Hematopoietic multipotent progenitor cell treated with erythropoietin and hydrocortisone succinate and interleukin-3 and kit ligand, for 8 days (in vitro differentiated cells): ENCODE results near the gene OR2AT4.
"Not testable (repeated sequence)": the region's sequence is repeated elsewhere in the genome, so short reads cannot be mapped to it uniquely, and the experiment has no call there.

Experiments used
- DNase-seq: peaks from one replicate; pipeline ENCODE4 v3.0.0-alpha.2; 2015

The OR2AT4 gene

DNA sequence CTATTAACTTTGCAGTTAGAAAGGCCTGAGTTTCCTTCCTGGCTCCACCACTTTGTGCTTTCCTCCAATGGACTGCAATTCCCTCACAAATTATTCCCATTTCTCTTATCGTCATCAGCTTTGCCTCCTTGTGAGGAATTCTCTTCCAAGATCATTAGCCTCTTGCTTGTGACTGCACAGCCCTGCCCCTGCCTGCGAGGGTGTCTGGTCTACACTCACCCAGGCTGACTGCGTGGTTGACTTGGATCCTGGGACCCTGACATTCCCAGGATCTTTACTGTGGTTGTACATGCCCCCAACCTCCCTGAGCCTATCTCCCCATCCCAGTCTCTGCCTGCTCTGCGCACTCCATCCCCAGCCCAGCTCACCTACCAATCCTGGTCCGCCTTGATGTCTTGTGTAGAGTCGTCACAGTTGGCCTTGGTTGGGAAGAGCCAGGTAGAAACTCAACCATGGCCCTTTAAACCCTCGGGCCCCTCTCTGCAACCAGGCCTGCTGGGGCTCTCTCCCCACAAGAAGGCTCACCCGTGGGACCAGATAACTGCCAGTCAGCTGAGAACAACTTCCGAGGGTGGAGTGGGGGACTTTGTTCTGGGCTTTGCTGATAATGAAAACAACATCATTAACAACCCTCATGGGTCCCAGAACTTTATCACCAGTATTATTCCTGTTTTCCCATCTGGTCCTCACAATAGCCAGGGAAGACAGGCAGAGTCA lies at the start of gene OR2AT4:
TSS of gene OR2AT4 (minus strand) at position 421 of the 717 bp plus-strand sequence.
- DNase-seq = peak; percentile 82

GRCh38 chr11:75145972-75146519 lies 49.4 kb upstream of the OR2AT4 start:
- no peak for DNase-seq

DNA sequence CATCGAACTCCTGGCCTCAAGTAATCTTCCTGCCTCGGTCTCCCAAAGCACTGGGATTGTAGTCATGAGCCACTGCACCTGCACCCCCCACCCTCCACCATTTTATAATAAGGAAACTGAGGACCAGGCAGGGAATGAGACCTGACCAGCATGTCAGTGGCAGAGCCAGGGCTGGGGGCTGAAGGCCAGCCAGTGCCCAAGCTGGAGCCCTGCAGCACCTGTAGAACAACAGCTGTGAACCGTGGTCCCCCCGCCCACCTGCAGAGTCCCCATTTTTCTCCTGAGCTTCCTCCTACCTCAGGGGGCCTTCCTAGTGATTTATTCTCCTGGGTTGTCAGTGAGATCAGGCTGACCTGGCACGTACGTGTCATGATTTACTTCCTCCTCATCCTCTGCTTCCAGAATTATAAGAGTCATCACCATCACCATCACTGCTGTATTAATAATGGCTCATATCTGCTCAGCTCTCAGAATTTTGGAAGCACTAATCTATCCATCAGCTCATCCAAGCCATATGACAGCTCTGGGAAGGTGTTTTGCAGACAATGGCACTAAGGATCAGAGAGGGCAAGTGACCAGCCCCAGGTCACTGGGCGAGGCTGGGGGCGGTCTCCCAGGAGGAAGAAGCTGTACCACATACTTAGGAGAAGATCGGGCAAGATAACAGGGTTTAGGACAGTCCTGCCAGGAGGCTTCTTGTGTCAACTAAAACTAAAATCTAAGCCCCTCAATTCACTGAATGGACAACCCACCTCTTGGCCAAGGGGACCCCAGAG lies 48.7 kb upstream of the OR2AT4 start:
- DNase-seq = no peak

GRCh38 chr11:75144716-75145014 lies 48.0 kb upstream of the OR2AT4 start:
- no peak for DNase-seq

DNA sequence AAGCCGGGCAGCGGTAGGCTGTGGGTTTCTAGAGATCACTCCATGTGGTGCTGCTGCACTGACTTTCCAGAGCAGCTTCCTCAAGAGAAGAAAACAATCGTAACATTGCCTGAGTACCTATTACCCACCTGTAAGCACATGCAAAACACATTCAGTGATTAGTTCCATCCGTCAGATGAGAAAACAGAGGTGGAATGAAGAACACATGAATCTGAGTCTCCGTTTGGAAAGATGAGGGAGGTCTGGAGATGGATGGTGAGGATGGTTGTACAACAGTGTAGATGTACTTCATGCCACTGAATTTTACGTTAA lies 46.7 kb upstream of the OR2AT4 start:
- DNase-seq = no peak

DNA sequence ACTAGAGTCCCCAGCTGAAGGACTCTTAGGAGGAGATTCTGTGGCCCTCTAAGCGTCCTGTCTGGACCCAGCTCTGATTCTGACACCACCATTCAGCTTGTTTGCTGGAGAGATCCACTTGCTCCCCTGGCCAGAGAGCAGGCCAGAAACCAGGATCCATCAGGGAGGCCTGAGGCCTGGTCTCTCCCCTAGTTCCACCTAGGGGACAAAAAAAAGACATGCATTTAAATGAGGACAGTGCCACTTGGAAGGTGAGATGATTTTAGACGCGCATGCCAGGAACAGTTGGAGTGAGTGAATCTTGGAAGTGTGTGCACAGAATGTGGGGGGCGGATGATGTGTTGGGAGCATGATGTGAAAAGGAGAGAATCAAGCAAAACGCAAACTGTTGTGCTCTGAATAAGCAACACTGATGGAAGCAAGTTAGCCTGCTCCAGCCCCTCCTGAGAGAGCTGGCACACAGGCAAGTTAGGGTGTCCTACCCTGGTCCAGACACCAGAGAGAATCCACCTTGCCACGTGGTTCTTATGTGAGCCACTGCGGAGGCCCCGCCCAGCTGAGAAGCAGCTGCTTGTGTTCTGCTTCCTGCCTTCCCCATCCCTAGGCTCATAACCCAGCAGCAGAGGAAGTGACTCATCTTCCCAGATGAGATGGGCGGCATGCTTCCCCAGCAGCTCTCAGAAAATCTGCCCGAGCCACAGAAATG lies 46.2 kb upstream of the OR2AT4 start:
- DNase-seq = peak; percentile 77

GRCh38 chr11:75141166-75141565 lies 44.5 kb upstream of the OR2AT4 start:
- no peak for DNase-seq

DNA sequence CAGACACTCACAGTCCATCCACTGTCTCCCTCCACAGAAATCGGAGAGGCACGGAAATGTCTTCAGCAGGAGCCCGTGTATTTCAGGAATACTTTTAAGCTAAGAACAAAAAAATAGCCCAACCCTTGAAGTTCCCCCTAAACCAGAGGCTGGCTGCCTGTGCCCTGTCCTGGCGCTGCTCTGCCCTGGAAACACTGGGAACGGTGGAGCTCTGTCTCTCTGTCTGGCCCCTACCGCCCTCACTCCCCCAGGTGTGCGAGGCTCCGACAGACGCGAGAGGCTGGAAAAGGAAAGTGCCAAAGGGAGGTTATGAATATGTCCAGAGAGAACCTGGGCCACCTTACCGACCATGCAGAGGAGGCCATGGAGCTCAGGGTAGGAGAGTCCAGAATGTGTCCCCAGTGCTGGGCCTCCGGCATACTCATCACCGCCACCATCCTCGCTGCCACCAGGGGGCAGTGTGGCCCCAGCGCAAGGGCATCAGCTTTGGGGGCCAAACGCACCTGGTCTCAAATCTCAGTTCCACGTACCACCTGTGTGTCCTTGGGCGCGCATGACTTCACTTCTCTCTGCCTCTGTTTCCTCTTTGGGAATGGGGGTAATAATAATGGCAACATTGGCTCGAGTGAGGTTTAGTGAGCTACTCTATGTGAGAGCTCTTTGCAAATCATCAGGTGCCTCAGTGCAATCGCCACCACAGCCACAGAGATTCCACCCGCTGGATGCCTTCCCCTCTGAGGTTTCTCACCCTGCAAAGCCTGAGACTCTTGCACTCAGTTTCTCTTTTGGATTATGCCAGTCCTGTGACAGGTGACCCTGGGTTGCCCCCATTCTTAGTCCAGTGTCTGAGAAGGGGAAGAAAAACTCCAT lies 43.8 kb upstream of the OR2AT4 start:
- DNase-seq = peak; percentile 45

DNA sequence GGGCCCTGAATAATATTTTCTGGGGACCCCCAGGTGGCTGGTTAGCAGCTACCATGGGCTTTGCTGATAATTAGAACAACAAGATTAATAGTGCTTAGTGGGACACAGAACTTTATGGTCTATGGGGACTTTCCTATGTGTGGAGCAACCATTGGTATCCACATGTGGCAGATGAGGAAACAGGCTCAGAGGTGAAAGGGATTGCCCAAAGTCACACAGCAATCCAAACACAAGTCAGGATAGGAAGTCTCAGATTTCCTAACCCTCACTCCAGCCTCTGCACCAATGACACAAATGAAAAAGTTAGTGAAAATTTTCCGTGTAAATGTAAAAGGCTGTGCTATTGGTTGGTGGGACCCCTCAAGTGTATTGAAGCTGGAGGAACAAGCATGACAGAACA lies 39.0 kb upstream of the OR2AT4 start:
- DNase-seq = no peak

GRCh38 chr11:75135021-75135650 lies 38.5 kb upstream of the OR2AT4 start:
- no peak for DNase-seq

DNA sequence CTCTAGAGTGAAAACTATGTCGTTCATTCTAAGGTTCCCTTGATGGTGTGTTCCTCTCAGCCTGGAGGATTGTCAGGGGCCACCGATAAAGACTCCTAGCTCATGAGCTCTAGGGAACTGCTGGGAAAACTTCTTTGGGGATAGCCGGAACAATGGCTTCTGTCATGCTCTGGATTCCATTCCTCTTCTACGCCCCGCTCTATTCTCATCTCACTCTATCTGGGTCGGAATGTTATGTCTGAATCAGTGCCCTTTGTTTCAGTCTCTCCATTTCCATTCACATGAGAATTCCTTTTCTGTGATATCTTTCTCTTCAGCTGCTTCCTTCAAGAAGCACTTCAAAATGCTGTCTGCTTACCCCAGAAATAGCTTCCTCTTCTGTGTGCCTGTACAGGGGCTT lies 37.3 kb upstream of the OR2AT4 start:
- DNase-seq = no peak

- no peak for DNase-seq
Observed at GRCh38 chr11:75132080-75132479, 35.4 kb upstream of the OR2AT4 start.

DNA sequence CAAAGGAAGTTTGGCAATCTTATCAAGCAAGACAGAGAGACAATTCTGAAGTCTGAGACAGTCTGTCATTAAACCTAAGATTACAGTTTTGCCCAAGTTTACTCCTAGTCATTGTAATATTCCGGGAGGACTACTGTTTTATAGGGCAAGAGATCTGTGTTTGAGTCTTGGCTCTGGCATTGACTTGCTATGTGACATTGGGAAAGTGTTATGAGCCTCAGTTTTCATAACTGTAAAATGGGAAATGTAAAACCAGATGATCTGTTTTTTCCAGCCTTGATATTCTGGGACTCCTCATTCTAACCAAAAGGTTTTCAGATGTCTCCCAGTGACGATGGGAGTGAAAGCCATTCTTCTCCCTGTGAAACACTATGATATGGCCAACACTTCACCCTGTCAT lies 29.9 kb upstream of the OR2AT4 start:
- DNase-seq = no peak

DNA sequence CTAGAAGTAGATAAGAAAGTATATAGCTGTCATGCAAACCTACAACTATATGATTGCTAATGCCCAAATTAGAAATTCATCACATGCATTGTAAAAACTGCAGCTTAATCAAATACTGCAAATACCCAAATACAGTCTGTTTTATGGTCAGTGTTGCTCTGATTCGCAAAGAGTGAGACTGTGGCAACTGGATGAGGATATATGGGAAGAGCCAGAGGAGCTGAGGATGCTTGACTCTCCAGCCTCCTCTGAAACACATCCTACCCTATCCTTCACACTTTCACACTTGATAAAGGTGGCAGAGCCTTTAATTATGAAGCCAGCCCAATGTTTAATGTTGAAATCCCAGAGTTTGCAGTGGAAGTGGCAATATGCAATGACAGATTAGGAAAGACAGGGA lies 21.9 kb upstream of the OR2AT4 start:
- DNase-seq = no peak

DNA sequence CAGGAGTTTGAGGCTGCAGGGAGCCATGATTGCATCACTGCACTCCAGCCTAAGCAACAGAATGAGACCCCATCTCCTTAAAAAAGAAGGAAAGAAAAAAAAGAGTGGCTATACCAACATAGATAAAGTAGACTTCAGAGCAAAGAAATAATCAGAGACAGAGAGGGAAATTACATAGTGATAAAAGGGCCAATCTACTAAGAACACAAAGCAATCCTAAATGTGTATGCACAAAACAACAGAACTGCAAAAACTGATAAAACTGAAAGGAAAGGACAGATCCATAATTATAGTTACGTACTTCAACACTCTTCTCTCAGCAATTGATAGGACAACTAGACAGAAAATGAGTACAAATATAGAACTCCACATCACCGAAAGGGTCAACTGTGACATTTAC lies 17.8 kb upstream of the OR2AT4 start:
- no peak for DNase-seq

- DNase-seq = no peak
Observed at GRCh38 chr11:75113030-75113429, 16.4 kb upstream of the OR2AT4 start.

- no peak for DNase-seq
Observed at GRCh38 chr11:75112200-75112599, 15.5 kb upstream of the OR2AT4 start.

DNA sequence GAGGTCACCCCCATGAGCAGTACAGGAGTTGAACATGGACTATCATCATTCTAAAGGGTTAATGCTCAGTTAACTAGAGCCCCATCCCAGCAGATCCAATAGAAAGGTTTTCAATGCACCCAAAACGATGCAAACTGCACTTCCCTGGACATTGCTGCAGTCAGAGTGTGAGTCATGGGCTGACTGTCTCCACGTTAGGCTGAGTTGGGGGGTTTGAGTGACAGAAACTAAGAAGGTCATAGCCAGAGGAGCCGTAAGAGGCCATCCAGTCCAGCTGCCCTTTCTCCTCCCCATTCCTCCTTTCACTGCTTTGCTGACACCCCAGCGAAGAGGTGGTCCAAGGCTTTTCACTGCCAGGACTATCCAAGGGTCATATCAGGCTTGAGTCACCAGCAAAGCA lies 10.5 kb upstream of the OR2AT4 start:
- no peak for DNase-seq

DNA sequence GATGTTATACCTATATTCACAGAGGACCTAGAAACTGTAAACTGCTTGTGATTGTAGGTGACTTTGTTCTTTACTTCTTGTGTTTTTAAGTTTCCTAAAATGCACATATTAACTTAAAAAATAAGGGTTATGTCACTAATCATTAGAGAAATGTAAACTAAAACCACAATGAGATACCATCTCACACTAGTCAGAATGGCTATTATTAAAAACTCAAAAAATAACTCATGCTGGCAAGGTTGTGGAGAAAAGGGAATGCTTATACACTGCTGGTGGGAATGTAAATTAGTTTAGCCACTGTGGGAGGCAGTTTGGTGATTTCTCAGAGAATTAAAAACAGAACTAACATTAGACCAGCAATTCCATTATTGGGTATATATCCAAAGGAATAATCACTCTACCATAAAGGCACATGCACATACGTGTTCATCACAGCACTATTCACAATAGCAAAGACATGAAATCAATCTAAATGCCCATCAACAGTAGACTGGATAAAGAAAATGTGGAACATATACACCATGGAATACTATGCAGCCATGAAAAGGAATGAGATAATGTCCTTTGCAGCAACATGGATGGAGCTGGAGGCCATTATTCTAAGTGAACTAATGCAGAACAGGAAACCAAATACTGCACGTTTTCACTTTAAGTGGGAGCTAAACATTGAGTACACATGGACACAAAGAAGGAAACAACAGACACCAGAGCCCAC lies 9.4 kb upstream of the OR2AT4 start:
- DNase-seq = not testable (repeated sequence)

DNA sequence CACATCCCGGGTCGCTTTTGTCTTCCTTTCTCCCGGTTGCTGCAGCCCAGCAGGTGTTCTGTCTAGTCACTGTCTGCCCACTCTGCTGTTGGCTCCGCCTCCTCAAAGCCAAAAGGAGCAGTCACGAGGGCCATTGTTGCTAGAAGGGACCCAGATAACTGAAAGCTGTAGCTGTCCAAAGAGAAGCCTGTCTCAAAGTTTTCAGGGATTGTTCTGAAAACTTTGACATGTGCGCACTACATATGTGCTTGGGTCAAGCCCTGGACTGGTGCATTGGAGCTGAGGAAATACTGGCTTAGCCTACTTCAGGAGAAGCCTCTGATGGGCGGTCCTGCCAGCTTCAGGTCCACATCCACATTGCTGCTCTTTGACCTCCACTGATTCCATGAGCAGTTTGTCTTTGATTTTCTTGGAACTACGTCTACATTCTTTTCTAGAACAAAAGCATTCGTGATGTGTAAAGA lies 8.8 kb upstream of the OR2AT4 start:
- DNase-seq = peak; percentile 67

DNA sequence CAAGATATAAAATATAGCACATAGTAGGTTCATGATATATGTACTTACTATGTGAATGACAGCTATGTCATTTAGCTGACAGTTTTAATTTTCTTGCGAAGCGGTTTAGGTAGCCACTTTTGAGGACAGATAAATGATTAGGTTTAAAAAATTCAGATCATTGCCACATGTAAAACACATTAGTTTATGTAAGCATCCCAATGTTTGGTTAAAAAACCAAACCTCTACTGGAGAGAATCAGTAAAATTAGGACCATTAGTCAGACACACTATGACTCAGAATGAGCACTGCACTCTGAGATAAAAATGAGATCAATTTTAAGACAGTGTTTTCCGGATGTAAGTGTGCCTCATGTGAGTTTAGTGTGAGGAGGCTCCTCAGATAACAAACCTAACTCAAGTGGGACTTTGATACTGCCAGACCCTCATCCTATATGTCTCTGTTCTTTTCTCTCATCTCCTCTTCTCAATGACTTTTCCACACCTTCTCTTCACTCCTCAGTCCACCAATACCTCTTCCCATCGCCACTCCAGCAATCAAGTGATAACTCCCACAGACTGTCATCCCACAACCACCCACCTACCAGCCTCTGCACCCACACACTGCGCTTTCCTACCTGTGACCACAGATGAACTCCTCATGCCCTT lies 6.8 kb upstream of the OR2AT4 start:
- peak; percentile 85 for DNase-seq
